ENCODE results near the gene NR2F6. TPM values are rescaled to one million over a fixed set of nuclear protein-coding genes. Genes with fewer than 3 reads are reported as not detected.
"Not testable (repeated sequence)": the region's sequence is repeated elsewhere in the genome, so short reads cannot be mapped to it uniquely, and the experiment has no call there.

NR2F6 gene
- polyA plus RNA-seq, 4 donors: 41.6 to 93.0 (median 74.9) TPM

DNA sequence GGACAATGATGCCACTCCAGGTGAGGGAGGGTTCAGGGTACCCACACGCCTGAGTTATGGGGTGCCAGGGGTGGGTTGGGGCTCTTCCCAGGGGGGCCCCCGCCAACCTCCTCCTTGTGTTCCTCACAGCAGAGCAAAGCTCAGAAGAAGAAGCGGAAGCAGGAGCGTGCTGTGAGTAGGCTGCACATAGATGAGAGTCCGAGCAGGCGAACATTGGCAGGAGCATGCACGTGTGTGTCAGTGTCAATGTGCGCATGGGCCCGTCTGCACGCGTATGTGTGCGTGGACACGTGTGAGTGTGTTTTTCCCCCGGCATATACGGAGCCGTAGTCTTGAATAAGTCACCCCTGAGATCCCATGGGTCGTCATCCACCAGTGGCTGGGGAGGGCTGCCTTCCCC is 43.0 kb downstream of the NR2F6 start:
- H3K36me3 ChIP-seq (ENCODE audit: control insufficient read depth in 3 of 3, insufficient read depth in 2 of 3, low read depth in 1 of 3, low read length in 3 of 3): peaks cover 9 to 85% (median 16%) of the 10 kb centered on the region in 3 donors
- H3K4me1 ChIP-seq (ENCODE audit: control insufficient read depth in 3 of 3, insufficient read depth in 2 of 3, low read depth in 1 of 3, low read length in 2 of 3): no peaks in the 10 kb centered on the region
- DNase-seq (no peak), FAIRE-seq (no peak)
- H3K27ac ChIP-seq (ENCODE audit: low read depth in 1 of 3, low read length in 2 of 3): no peak overlapping the region
- no peaks in the 10 kb centered on the region for H3K27me3 ChIP-seq (ENCODE audit: control insufficient read depth in 3 of 3, insufficient read depth in 3 of 3, low read length in 3 of 3)
- 90 to 93% (median 92%) methylated on average over 15 to 17 of the region's 17 CpGs for WGBS, 3 donors
- no peaks in the 10 kb centered on the region for H3K9me3 ChIP-seq (ENCODE audit: control insufficient read depth in 2 of 2, insufficient read depth in 1 of 2, low read depth in 1 of 2, low read length in 1 of 2)
- H3K4me3 ChIP-seq (ENCODE audit: low read depth in 1 of 3, low read length in 3 of 3): no peak overlapping the region

GRCh38 chr19:17202249-17202648 is 43.5 kb downstream of the NR2F6 start:
- Histone ChIP-seq H3K4me1 (ENCODE audit: control insufficient read depth in 3 of 3, insufficient read depth in 2 of 3, low read depth in 1 of 3, low read length in 2 of 3) (no peaks in the 10 kb centered on the region), H3K27ac (ENCODE audit: low read depth in 1 of 3, low read length in 2 of 3) (no peak overlapping the region), H3K27me3 (ENCODE audit: control insufficient read depth in 3 of 3, insufficient read depth in 3 of 3, low read length in 3 of 3) (no peaks in the 10 kb centered on the region), H3K36me3 (ENCODE audit: control insufficient read depth in 3 of 3, insufficient read depth in 2 of 3, low read depth in 1 of 3, low read length in 3 of 3) (peaks cover 9 to 89% (median 16%) of the 10 kb centered on the region in 3 donors), H3K4me3 (ENCODE audit: low read depth in 1 of 3, low read length in 3 of 3) (no peak overlapping the region), H3K9me3 (ENCODE audit: control insufficient read depth in 2 of 2, insufficient read depth in 1 of 2, low read depth in 1 of 2, low read length in 1 of 2) (no peaks in the 10 kb centered on the region)
- FAIRE-seq: no peak
- WGBS, 3 donors: 80 to 88% (median 87%) methylated on average over 9 of the region's 9 CpGs
- DNase-seq: no peak

DNA sequence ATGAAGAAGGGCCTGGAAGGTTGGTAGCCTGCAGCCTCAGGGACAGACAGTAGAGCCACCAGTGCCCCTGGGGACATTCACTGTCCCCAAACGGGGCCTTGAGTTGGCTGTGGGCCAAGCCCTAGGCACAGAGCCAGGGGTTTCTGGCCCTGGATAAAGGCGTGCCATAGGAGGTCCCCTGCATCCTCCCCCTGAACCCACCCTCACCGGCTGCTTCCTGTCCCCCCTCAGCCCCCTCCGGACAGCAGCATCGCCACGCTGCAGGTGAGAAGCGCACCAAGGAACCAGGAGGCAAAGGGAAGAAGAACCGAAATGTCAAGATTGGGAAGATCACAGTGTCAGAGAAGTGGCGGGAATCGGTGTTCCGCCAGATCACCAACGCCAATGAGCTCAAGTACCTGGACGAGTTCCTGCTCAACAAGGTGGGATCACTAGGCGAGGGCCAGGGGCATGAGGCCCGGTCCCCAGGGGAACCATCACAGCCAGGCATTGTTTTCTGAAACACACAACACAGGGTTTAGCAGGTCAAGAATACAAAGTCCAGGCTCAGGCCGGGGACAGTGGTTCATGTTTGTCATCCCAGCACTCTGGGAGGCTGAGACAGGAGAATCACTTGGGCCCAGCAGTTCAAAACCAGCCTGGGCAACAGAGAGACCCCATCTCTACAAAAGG is 45.2 kb downstream of the NR2F6 start:
- no peak overlapping the region for H3K27ac ChIP-seq (ENCODE audit: low read depth in 1 of 3, low read length in 2 of 3)
- DNase-seq: no peak
- WGBS, 3 donors: 79 to 85% (median 82%) methylated on average over 16 of the region's 16 CpGs

GRCh38 chr19:17197666-17198065 is 48.1 kb downstream of the NR2F6 start:
- Histone ChIP-seq H3K27ac (ENCODE audit: low read depth in 1 of 3, low read length in 2 of 3) (no peak overlapping the region), H3K9me3 (ENCODE audit: control insufficient read depth in 2 of 2, insufficient read depth in 1 of 2, low read depth in 1 of 2, low read length in 1 of 2) (no peaks in the 10 kb centered on the region), H3K4me3 (ENCODE audit: low read depth in 1 of 3, low read length in 3 of 3) (no peak overlapping the region), H3K27me3 (ENCODE audit: control insufficient read depth in 3 of 3, insufficient read depth in 3 of 3, low read length in 3 of 3) (no peaks in the 10 kb centered on the region), H3K36me3 (ENCODE audit: control insufficient read depth in 3 of 3, insufficient read depth in 2 of 3, low read depth in 1 of 3, low read length in 3 of 3) (peaks cover 27 to 85% (median 30%) of the 10 kb centered on the region in 3 donors), H3K4me1 (ENCODE audit: control insufficient read depth in 3 of 3, insufficient read depth in 2 of 3, low read depth in 1 of 3, low read length in 2 of 3) (no peaks in the 10 kb centered on the region)
- WGBS, 3 donors: 94 to 96% (median 95%) methylated on average over 16 of the region's 16 CpGs
- DNase-seq: no peak
- FAIRE-seq: no peak

More for the DNA sequence above, 45.2 kb downstream of the NR2F6 start:
- Histone ChIP-seq H3K4me3 (ENCODE audit: low read depth in 1 of 3, low read length in 3 of 3) (no peak overlapping the region), H3K27me3 (ENCODE audit: control insufficient read depth in 3 of 3, insufficient read depth in 3 of 3, low read length in 3 of 3) (no peaks in the 10 kb centered on the region), H3K9me3 (ENCODE audit: control insufficient read depth in 2 of 2, insufficient read depth in 1 of 2, low read depth in 1 of 2, low read length in 1 of 2) (no peaks in the 10 kb centered on the region), H3K36me3 (ENCODE audit: control insufficient read depth in 3 of 3, insufficient read depth in 2 of 3, low read depth in 1 of 3, low read length in 3 of 3) (peaks cover 6 to 79% (median 16%) of the 10 kb centered on the region in 3 donors), H3K4me1 (ENCODE audit: control insufficient read depth in 3 of 3, insufficient read depth in 2 of 3, low read depth in 1 of 3, low read length in 2 of 3) (no peaks in the 10 kb centered on the region)
- no peak for FAIRE-seq

DNA sequence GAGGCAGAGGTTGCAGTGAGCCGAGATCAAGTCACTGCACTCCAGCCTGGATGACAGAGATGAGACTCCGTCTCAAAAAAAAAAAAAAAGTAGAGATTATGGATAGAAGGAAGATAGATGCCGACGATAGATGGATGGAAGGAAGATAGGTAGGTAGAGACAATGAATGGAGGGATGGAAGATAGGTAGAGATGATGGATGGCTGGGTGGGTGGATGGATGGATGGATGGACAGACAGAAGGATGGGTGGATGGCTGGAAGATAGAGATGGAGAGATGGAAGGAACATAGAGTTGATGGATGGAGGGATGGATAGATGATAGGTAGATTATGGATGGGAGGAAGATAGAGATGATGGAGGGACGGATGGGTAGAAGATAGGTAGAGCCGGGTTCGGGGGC is 49.1 kb downstream of the NR2F6 start:
- Histone ChIP-seq H3K9me3 (ENCODE audit: control insufficient read depth in 2 of 2, insufficient read depth in 1 of 2, low read depth in 1 of 2, low read length in 1 of 2) (no peaks in the 10 kb centered on the region), H3K27me3 (ENCODE audit: control insufficient read depth in 3 of 3, insufficient read depth in 3 of 3, low read length in 3 of 3) (no peaks in the 10 kb centered on the region), H3K36me3 (ENCODE audit: control insufficient read depth in 3 of 3, insufficient read depth in 2 of 3, low read depth in 1 of 3, low read length in 3 of 3) (peaks cover 22 to 81% (median 29%) of the 10 kb centered on the region in 3 donors), H3K4me3 (ENCODE audit: low read depth in 1 of 3, low read length in 3 of 3) (no peak overlapping the region), H3K4me1 (ENCODE audit: control insufficient read depth in 3 of 3, insufficient read depth in 2 of 3, low read depth in 1 of 3, low read length in 2 of 3) (no peaks in the 10 kb centered on the region), H3K27ac (ENCODE audit: low read depth in 1 of 3, low read length in 2 of 3) (no peak overlapping the region)
- WGBS, 3 donors: 97 to 100% (median 97%) methylated on average over 7 of the region's 7 CpGs
- no peak for DNase-seq
- no peak for FAIRE-seq

DNA sequence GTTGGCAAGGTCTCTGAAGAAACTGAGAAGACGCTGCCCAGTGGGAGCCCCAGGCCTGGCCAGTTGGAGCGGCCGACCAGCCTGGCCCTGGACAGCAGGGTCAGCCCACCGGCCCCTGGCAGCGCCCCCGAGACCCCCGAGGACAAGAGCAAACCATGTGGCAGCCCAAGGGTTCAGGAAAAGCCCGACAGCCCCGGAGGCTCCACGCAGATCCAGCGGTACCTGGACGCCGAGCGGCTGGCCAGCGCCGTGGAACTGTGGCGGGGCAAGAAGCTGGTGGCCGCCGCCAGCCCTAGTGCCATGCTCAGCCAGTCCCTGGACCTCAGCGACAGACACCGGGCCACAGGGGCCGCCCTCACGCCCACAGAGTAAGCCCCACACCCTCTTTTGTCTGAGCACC is 50.6 kb downstream of the NR2F6 start:
- no peaks in the 10 kb centered on the region for H3K9me3 ChIP-seq (ENCODE audit: control insufficient read depth in 2 of 2, insufficient read depth in 1 of 2, low read depth in 1 of 2, low read length in 1 of 2)
- FAIRE-seq (no peak), DNase-seq (no peak)
- H3K4me1 ChIP-seq (ENCODE audit: control insufficient read depth in 3 of 3, insufficient read depth in 2 of 3, low read depth in 1 of 3, low read length in 2 of 3): no peaks in the 10 kb centered on the region
- WGBS, 3 donors: 94 to 98% (median 97%) methylated on average over 21 to 23 of the region's 23 CpGs
- no peaks in the 10 kb centered on the region for H3K27me3 ChIP-seq (ENCODE audit: control insufficient read depth in 3 of 3, insufficient read depth in 3 of 3, low read length in 3 of 3)
- no peak overlapping the region for H3K4me3 ChIP-seq (ENCODE audit: low read depth in 1 of 3, low read length in 3 of 3)
- H3K27ac ChIP-seq (ENCODE audit: low read depth in 1 of 3, low read length in 2 of 3): no peak overlapping the region
- H3K36me3 ChIP-seq (ENCODE audit: control insufficient read depth in 3 of 3, insufficient read depth in 2 of 3, low read depth in 1 of 3, low read length in 3 of 3): peaks cover 17 to 81% (median 33%) of the 10 kb centered on the region in 3 donors

- Histone ChIP-seq H3K4me3 (ENCODE audit: low read depth in 1 of 3, low read length in 3 of 3) (no peak overlapping the region), H3K36me3 (ENCODE audit: control insufficient read depth in 3 of 3, insufficient read depth in 2 of 3, low read depth in 1 of 3, low read length in 3 of 3) (peaks cover 17 to 79% (median 34%) of the 10 kb centered on the region in 3 donors), H3K27ac (ENCODE audit: low read depth in 1 of 3, low read length in 2 of 3) (no peak overlapping the region), H3K27me3 (ENCODE audit: control insufficient read depth in 3 of 3, insufficient read depth in 3 of 3, low read length in 3 of 3) (no peaks in the 10 kb centered on the region), H3K4me1 (ENCODE audit: control insufficient read depth in 3 of 3, insufficient read depth in 2 of 3, low read depth in 1 of 3, low read length in 2 of 3) (no peaks in the 10 kb centered on the region), H3K9me3 (ENCODE audit: control insufficient read depth in 2 of 2, insufficient read depth in 1 of 2, low read depth in 1 of 2, low read length in 1 of 2) (no peaks in the 10 kb centered on the region)
- no peak for DNase-seq
- WGBS, 3 donors: 95 to 97% (median 95%) methylated on average over 15 to 16 of the region's 16 CpGs
- no peak for FAIRE-seq
These were observed 51.1 kb downstream of the NR2F6 start for GRCh38 chr19:17194608-17195007.

GRCh38 chr19:17192751-17193150 is 53.0 kb downstream of the NR2F6 start:
- H3K4me1 ChIP-seq (ENCODE audit: control insufficient read depth in 3 of 3, insufficient read depth in 2 of 3, low read depth in 1 of 3, low read length in 2 of 3): no peaks in the 10 kb centered on the region

DNA sequence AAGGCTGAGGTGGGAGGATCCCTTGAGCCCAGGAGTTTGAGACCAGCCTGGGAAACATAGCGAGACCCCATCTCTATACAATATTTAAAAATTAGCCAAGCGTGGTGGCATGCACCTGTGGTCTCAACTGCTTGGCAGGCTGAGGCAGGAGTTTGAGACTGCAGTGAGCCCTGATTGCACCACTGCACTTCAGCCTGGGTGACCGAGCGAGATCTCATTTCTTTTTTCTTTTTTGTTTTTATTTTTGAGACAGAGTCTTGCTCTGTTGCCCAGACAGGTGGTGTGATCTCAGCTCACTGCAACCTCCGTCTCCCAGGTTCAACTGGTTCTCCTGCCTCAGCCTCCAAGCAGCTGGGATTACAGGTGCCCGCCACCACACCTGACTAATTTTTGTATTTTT is 54.0 kb downstream of the NR2F6 start:
- H3K27me3 ChIP-seq (ENCODE audit: control insufficient read depth in 3 of 3, insufficient read depth in 3 of 3, low read length in 3 of 3); DNase-seq; FAIRE-seq; H3K27ac ChIP-seq (ENCODE audit: low read depth in 1 of 3, low read length in 2 of 3); H3K9me3 ChIP-seq (ENCODE audit: control insufficient read depth in 2 of 2, insufficient read depth in 1 of 2, low read depth in 1 of 2, low read length in 1 of 2); H3K4me3 ChIP-seq (ENCODE audit: low read depth in 1 of 3, low read length in 3 of 3); H3K4me1 ChIP-seq (ENCODE audit: control insufficient read depth in 3 of 3, insufficient read depth in 2 of 3, low read depth in 1 of 3, low read length in 2 of 3): not testable (repeated sequence)
- peaks cover 24 to 82% (median 33%) of the 10 kb centered on the region in 3 donors for H3K36me3 ChIP-seq (ENCODE audit: control insufficient read depth in 3 of 3, insufficient read depth in 2 of 3, low read depth in 1 of 3, low read length in 3 of 3)
- 82 to 95% (median 90%) methylated on average over 6 of the region's 6 CpGs for WGBS, 3 donors

More at GRCh38 chr19:17192751-17193150, 53.0 kb downstream of the NR2F6 start:
- 98% methylated on average over 26 of the region's 26 CpGs for WGBS, 3 donors
- peaks cover 21 to 79% (median 33%) of the 10 kb centered on the region in 3 donors for H3K36me3 ChIP-seq (ENCODE audit: control insufficient read depth in 3 of 3, insufficient read depth in 2 of 3, low read depth in 1 of 3, low read length in 3 of 3)
- DNase-seq: no peak
- no peaks in the 10 kb centered on the region for H3K9me3 ChIP-seq (ENCODE audit: control insufficient read depth in 2 of 2, insufficient read depth in 1 of 2, low read depth in 1 of 2, low read length in 1 of 2)
- no peak overlapping the region for H3K27ac ChIP-seq (ENCODE audit: low read depth in 1 of 3, low read length in 2 of 3)
- no peaks in the 10 kb centered on the region for H3K27me3 ChIP-seq (ENCODE audit: control insufficient read depth in 3 of 3, insufficient read depth in 3 of 3, low read length in 3 of 3)
- FAIRE-seq: no peak
- no peak overlapping the region for H3K4me3 ChIP-seq (ENCODE audit: low read depth in 1 of 3, low read length in 3 of 3)
